ENCODE results near the gene STRADB. TPM values are rescaled to one million over a fixed set of nuclear protein-coding genes. Genes with fewer than 3 reads are reported as not detected.

Gene STRADB
- total RNA-seq, 4 donors from 2014 or later: 5.4 to 27.2 (median 22.0) TPM

DNA sequence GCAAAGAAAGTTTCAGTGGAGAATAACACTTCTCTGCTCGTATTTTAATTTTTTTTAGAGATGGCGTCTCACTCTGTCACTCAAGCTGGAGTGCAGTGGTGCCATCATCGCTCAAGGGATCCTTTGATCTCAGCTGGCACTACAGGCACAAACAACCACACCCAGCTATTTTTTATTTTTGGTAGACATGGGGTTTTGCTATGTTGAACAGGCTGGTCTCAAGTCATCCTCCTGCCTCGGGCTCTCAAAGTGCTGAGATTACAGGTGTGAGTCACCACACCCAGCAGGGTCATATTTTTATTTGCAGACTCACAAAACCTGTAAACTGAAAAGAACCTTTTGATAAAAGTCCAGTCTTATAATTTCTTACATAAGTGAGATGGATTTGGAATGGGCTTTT is 2.8 kb upstream of the STRADB start:
- intact Hi-C loops (cut with DNase I; ENCODE audit: low total_unique reads): no loop called here
- Histone ChIP-seq H3K27ac (no peak overlapping the region), H3K27me3 (no peaks in the 10 kb centered on the region), H3K9me3 (no peaks in the 10 kb centered on the region), H3K4me1 (no peaks in the 10 kb centered on the region), H3K4me3 (no peak overlapping the region), H3K36me3 (no peaks in the 10 kb centered on the region)
- DNase-seq: no peak
- TF ChIP-seq, protein P1, sequence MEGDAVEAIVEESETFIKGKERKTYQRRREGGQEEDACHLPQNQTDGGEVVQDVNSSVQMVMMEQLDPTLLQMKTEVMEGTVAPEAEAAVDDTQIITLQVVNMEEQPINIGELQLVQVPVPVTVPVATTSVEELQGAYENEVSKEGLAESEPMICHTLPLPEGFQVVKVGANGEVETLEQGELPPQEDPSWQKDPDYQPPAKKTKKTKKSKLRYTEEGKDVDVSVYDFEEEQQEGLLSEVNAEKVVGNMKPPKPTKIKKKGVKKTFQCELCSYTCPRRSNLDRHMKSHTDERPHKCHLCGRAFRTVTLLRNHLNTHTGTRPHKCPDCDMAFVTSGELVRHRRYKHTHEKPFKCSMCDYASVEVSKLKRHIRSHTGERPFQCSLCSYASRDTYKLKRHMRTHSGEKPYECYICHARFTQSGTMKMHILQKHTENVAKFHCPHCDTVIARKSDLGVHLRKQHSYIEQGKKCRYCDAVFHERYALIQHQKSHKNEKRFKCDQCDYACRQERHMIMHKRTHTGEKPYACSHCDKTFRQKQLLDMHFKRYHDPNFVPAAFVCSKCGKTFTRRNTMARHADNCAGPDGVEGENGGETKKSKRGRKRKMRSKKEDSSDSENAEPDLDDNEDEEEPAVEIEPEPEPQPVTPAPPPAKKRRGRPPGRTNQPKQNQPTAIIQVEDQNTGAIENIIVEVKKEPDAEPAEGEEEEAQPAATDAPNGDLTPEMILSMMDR (IDR thresholded peaks at IDR 0.05): no peak
- no peak for TF ChIP-seq POLR2A (IDR thresholded peaks at IDR 0.05)

- DNase-seq: no peak
- TF ChIP-seq, protein P1 (IDR thresholded peaks at IDR 0.05): no peak
- TF ChIP-seq POLR2A (IDR thresholded peaks at IDR 0.05): no peak
- intact Hi-C loops (cut with DNase I; ENCODE audit: low total_unique reads): no loop called here
- peak overlapping the region; percentile 89 to 92 for H3K27ac ChIP-seq
- H3K4me3 ChIP-seq: peak overlapping the region; percentile 62 to 95
- H3K27me3 ChIP-seq: no peaks in the 10 kb centered on the region
- no peaks in the 10 kb centered on the region for H3K4me1 ChIP-seq
- no peaks in the 10 kb centered on the region for H3K36me3 ChIP-seq
- H3K9me3 ChIP-seq: no peaks in the 10 kb centered on the region
These were observed 617 bp upstream of the STRADB start for GRCh38 chr2:201450954-201451291.

DNA sequence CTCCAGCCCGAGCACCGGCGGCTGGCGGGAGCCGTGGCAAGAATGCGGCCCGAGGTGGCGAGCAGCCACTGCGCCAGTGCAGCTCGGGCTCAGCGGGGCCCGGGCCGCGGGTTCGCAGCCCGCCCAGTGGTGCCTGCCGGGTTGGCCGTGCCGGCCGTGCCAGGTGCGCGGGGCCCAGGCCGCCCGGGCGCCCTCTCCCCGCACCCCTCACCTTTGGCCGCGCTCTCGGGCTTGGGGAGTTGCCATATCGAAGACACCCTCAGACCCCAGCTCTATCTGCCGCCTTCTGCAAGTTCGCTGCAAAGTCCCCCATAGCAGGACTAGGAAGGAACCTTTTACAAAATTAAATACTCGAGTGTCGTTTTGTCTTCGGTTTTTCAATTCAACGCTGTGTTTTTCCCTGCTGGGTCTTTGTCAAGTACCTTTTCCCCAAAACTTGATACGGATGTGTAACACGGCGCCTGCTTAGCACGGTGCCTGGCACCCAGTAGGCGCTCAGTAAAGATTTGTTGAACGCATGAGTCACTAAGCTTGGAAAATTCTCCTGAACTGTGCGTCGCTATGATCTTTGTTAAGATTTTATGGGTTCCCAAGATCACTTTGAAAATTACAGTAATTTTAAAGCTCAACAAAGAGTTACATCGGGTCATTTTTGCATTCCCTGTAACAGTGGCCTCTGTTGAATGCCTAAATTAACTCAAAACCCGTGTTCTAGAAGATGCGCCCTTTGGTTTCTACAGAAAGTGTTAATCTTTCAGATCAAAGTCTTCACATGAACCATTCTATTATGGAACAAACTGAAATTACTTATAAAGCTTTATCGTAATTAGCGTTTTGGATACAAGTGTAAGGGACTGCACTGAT is 750 bp downstream of the STRADB start:
- H3K4me1 ChIP-seq: no peaks in the 10 kb centered on the region
- no peaks in the 10 kb centered on the region for H3K9me3 ChIP-seq
- intact Hi-C loops (cut with DNase I; ENCODE audit: low total_unique reads): no loop called here
- no peak for TF ChIP-seq POLR2A (IDR thresholded peaks at IDR 0.05)
- TF ChIP-seq, protein P1 (IDR thresholded peaks at IDR 0.05): no peak
- DNase-seq: no peak
- H3K4me3 ChIP-seq: peak overlapping the region; percentile 62 to 95
- H3K27me3 ChIP-seq: no peaks in the 10 kb centered on the region
- peak overlapping the region; percentile 89 to 92 for H3K27ac ChIP-seq
- H3K36me3 ChIP-seq: no peaks in the 10 kb centered on the region

DNA sequence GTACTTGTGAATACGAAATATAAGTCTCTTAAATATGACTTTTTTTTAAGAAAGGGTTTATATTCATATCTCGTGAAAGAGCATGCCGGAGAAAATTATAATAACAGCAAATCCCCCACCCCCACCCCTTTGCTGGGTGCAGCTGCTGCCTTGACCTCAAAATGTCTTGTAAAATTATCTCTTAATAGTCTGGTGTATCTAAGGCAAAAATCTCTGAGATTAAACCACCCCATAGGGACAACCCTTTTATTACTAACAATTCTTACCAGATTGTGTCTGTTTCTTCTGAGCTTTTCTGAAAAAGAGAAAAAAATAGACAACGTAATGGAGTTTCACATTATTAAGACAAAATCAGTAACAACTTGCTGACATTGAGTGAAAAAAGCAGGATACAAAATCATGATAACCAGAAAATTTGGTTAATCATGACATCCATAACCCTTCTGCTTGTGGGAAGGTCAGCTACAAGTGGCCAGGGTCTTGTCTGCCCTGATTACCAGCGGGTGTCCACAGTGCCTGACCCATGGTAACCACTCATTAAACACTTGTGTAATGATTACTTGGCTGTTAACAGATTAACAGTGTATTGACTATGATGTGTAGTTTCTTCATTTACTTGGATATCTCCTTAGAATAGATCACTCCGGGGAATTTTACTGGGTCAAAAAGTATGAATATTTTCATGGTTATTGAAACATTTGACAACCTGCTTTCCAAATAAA is 1.5 kb downstream of the STRADB start:
- H3K27me3 ChIP-seq: no peaks in the 10 kb centered on the region
- TF ChIP-seq POLR2A (IDR thresholded peaks at IDR 0.05): no peak
- TF ChIP-seq, protein P1 (IDR thresholded peaks at IDR 0.05): no peak
- no peak for DNase-seq
- no peaks in the 10 kb centered on the region for H3K9me3 ChIP-seq
- no peak overlapping the region for H3K27ac ChIP-seq
- H3K4me3 ChIP-seq: peak overlapping the region in 1 of 2 donors; percentile 62
- intact Hi-C loops (cut with DNase I; ENCODE audit: low total_unique reads): no loop called here
- no peaks in the 10 kb centered on the region for H3K4me1 ChIP-seq
- H3K36me3 ChIP-seq: no peaks in the 10 kb centered on the region

DNA sequence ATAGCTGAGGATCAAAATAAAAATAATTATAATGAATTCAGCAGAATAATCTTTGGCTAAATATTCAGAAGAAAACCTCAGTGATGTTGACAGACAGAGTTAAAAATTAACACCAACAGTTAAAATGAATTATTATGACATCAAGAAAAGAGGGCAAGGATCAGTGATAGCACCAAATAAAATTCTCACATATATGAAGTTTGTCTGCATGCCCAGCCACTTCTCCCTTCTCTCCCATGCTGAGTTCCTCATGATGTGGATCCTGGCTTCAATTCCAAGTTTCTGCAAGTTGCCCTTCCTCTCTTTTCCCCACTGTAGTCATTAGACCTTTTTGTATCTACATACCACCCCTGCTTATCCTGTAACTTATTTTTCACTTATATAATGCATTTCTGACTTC is 6.8 kb downstream of the STRADB start:
- intact Hi-C loops (cut with DNase I; ENCODE audit: low total_unique reads): no loop called here
- no peaks in the 10 kb centered on the region for H3K9me3 ChIP-seq
- no peaks in the 10 kb centered on the region for H3K4me1 ChIP-seq
- no peak overlapping the region for H3K27ac ChIP-seq
- TF ChIP-seq, protein P1 (IDR thresholded peaks at IDR 0.05): no peak
- TF ChIP-seq POLR2A (IDR thresholded peaks at IDR 0.05): no peak
- DNase-seq: no peak
- no peaks in the 10 kb centered on the region for H3K27me3 ChIP-seq
- H3K4me3 ChIP-seq: no peak overlapping the region
- H3K36me3 ChIP-seq: no peaks in the 10 kb centered on the region
